ENCODE results near the gene IGFL1. TPM values are rescaled to one million over a fixed set of nuclear protein-coding genes. Genes with fewer than 3 reads are reported as not detected.

IGFL1 gene
- total RNA-seq, 3 donors from 2014 or later, result not detected

Other genes starting within 250 kb of the IGFL1 start
- gene CCDC61, start 234.3 kb upstream of the IGFL1 start, total RNA-seq, result 10 to 100 TPM; 16.5 to 25.0 (median 17.6) TPM
- not detected for gene PGLYRP1, start 206.7 kb upstream of the IGFL1 start, total RNA-seq
- gene IGFL4, start 188.7 kb upstream of the IGFL1 start, total RNA-seq, result not detected
- gene IGFL3, start 105.1 kb upstream of the IGFL1 start, total RNA-seq, result not detected
- under 1 TPM in 2 of 3 donors, not detected in 1; 0.38 to 0.53 TPM for gene IGFL2, start 81.5 kb upstream of the IGFL1 start, total RNA-seq
- 10 to 100 TPM in 2 of 3 donors, 1 to 10 TPM in 1; 4.9 to 96.1 (median 19.0) TPM for gene HIF3A, start 67.3 kb downstream of the IGFL1 start, total RNA-seq
- 10 to 100 TPM; 55.3 to 71.6 (median 59.4) TPM for gene PPP5C, start 117.3 kb downstream of the IGFL1 start, total RNA-seq
- 1 to 10 TPM in 2 of 3 donors, under 1 TPM in 1; 0.75 to 3.4 (median 1.7) TPM for gene CCDC8, start 183.8 kb downstream of the IGFL1 start, total RNA-seq
- gene PNMA8C, start 199.2 kb downstream of the IGFL1 start, total RNA-seq, result under 1 TPM in 1 of 3 donors, not detected in 2; 0.57 TPM
- 1 to 10 TPM in 1 of 3 donors, under 1 TPM in 2; 0.20 to 3.2 (median 0.80) TPM for gene PNMA8A, start 241.8 kb downstream of the IGFL1 start, total RNA-seq

Data from mucosa of descending colon (tissue), 3 donors.